ENCODE results near the gene EPC2. TPM values are rescaled to one million over a fixed set of nuclear protein-coding genes. Genes with fewer than 3 reads are reported as not detected.

Gene EPC2
- total and polyA plus RNA-seq, 2 experiments from 2014 or later = 6.3 to 27.0 TPM

GRCh38 chr2:148719941-148720436, 75.4 kb downstream of the EPC2 start:
- Histone ChIP-seq H3K27ac (ENCODE audit: low read depth) (no peak overlapping the region), H3K4me1 (ENCODE audit: insufficient read depth) (peaks cover 27% of the 10 kb centered on the region), H4K20me1 (replicated peaks; ENCODE audit: insufficient read depth) (peaks cover 6% of the 10 kb centered on the region; the same call in 1 of the 2 replicates), H3K79me2 (replicated peaks; ENCODE audit: insufficient read depth) (peaks cover 100% of the 10 kb centered on the region), H2AFZ (no peak overlapping the region), H3K4me3 (no peak overlapping the region), H3K27me3 (ENCODE audit: insufficient read depth) (no peaks in the 10 kb centered on the region), H3K4me2 (no peak overlapping the region), H3K9me2 (ENCODE audit: insufficient read depth) (peaks cover 10% of the 10 kb centered on the region; the same call in 1 of the 2 replicates), H3F3A (replicated peaks; ENCODE audit: low read depth) (no peaks in the 10 kb centered on the region), H3K36me3 (ENCODE audit: insufficient read depth) (no peaks in the 10 kb centered on the region)
- Mint-ChIP-seq H3K9me3 (no peaks in the 10 kb centered on the region), H3K36me3 (ENCODE audit: low read depth) (peaks cover 16% of the 10 kb centered on the region), H3K27me3 (ENCODE audit: insufficient read depth, low read depth, poor library complexity) (peaks cover 4% of the 10 kb centered on the region), H3K27ac (no peak overlapping the region), H3K4me3 (no peak overlapping the region), H3K4me1 (peaks cover 52% of the 10 kb centered on the region)
- no peak for TF ChIP-seq REST (IDR thresholded peaks at IDR 0.05; ENCODE audit: unreplicated experiment)
- TF ChIP-seq ZNF331 (CRISPR knock-in tag; IDR thresholded peaks at IDR 0.05; ENCODE audit: low read depth) = no peak
- TF ChIP-seq EZH2 (IDR thresholded peaks at IDR 0.05; ENCODE audit: low read depth, unreplicated experiment) = no peak
- TF ChIP-seq JUNB (IDR thresholded peaks at IDR 0.05; ENCODE audit: unreplicated experiment) = no peak
- TF ChIP-seq EZH2phosphoT487 (IDR thresholded peaks at IDR 0.05; ENCODE audit: unreplicated experiment) = no peak
- TF ChIP-seq STAT1 (IDR thresholded peaks at IDR 0.05; ENCODE audit: unreplicated experiment) = no peak
- TF ChIP-seq CTCF (conservative IDR thresholded peaks at IDR 0.05; ENCODE audit: low read depth in 2 of 2) = no peak
- TF ChIP-seq ZNF114 (CRISPR knock-in tag; IDR thresholded peaks at IDR 0.05) = no peak
- TF ChIP-seq, protein P1, sequence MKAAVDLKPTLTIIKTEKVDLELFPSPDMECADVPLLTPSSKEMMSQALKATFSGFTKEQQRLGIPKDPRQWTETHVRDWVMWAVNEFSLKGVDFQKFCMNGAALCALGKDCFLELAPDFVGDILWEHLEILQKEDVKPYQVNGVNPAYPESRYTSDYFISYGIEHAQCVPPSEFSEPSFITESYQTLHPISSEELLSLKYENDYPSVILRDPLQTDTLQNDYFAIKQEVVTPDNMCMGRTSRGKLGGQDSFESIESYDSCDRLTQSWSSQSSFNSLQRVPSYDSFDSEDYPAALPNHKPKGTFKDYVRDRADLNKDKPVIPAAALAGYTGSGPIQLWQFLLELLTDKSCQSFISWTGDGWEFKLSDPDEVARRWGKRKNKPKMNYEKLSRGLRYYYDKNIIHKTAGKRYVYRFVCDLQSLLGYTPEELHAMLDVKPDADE (IDR thresholded peaks at IDR 0.05) = no peak
- no peak for TF ChIP-seq NANOG (IDR thresholded peaks at IDR 0.05; ENCODE audit: borderline replicate concordance)
- TF ChIP-seq POLR2AphosphoS5 (IDR thresholded peaks at IDR 0.05; ENCODE audit: low read depth) = no peak
- TF ChIP-seq CREB1 (CRISPR knock-in tag; IDR thresholded peaks at IDR 0.05; ENCODE audit: low read depth) = no peak
- TF ChIP-seq, protein P2, sequence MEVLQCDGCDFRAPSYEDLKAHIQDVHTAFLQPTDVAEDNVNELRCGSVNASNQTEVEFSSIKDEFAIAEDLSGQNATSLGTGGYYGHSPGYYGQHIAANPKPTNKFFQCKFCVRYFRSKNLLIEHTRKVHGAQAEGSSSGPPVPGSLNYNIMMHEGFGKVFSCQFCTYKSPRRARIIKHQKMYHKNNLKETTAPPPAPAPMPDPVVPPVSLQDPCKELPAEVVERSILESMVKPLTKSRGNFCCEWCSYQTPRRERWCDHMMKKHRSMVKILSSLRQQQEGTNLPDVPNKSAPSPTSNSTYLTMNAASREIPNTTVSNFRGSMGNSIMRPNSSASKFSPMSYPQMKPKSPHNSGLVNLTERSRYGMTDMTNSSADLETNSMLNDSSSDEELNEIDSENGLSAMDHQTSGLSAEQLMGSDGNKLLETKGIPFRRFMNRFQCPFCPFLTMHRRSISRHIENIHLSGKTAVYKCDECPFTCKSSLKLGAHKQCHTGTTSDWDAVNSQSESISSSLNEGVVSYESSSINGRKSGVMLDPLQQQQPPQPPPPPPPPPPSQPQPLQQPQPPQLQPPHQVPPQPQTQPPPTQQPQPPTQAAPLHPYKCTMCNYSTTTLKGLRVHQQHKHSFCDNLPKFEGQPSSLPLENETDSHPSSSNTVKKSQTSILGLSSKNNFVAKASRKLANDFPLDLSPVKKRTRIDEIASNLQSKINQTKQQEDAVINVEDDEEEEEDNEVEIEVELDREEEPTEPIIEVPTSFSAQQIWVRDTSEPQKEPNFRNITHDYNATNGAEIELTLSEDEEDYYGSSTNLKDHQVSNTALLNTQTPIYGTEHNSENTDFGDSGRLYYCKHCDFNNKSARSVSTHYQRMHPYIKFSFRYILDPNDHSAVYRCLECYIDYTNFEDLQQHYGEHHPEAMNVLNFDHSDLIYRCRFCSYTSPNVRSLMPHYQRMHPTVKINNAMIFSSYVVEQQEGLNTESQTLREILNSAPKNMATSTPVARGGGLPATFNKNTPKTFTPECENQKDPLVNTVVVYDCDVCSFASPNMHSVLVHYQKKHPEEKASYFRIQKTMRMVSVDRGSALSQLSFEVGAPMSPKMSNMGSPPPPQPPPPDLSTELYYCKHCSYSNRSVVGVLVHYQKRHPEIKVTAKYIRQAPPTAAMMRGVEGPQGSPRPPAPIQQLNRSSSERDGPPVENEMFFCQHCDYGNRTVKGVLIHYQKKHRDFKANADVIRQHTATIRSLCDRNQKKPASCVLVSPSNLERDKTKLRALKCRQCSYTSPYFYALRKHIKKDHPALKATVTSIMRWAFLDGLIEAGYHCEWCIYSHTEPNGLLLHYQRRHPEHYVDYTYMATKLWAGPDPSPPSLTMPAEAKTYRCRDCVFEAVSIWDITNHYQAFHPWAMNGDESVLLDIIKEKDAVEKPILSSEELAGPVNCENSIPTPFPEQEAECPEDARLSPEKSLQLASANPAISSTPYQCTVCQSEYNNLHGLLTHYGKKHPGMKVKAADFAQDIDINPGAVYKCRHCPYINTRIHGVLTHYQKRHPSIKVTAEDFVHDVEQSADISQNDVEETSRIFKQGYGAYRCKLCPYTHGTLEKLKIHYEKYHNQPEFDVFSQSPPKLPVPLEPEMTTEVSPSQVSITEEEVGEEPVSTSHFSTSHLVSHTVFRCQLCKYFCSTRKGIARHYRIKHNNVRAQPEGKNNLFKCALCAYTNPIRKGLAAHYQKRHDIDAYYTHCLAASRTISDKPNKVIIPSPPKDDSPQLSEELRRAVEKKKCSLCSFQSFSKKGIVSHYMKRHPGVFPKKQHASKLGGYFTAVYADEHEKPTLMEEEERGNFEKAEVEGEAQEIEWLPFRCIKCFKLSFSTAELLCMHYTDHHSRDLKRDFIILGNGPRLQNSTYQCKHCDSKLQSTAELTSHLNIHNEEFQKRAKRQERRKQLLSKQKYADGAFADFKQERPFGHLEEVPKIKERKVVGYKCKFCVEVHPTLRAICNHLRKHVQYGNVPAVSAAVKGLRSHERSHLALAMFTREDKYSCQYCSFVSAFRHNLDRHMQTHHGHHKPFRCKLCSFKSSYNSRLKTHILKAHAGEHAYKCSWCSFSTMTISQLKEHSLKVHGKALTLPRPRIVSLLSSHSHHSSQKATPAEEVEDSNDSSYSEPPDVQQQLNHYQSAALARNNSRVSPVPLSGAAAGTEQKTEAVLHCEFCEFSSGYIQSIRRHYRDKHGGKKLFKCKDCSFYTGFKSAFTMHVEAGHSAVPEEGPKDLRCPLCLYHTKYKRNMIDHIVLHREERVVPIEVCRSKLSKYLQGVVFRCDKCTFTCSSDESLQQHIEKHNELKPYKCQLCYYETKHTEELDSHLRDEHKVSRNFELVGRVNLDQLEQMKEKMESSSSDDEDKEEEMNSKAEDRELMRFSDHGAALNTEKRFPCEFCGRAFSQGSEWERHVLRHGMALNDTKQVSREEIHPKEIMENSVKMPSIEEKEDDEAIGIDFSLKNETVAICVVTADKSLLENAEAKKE (CRISPR knock-in tag; IDR thresholded peaks at IDR 0.05) = no peak
- DNase-seq (ENCODE audit: low spot score) (no peak), ATAC-seq (no peak; the same call in 1 of the 3 replicates)

Measured in GM23338 (cell line).